Keratinocyte (primary cell): Measurements from ENCODE around the gene ANKRD53.

Experiments used
- CTCF ChIP-seq, 3 experiments: IDR thresholded peaks in 1 of 3; conservative IDR thresholded peaks in 1 of 3; optimal IDR thresholded peaks in 1 of 3; 2 replicates in 2 of 3; 3 replicates in 1 of 3; pipeline versions ENCODE3 to v1.5.1; 2011; ENCODE audit warnings: low read length in 3 of 3, mild to moderate bottlenecking in 3 of 3, moderate library complexity in 2 of 3, control low read depth in 1 of 3, inconsistent platforms in 1 of 3; ENCODE audit not compliant: insufficient read depth in 2 of 3; ENCODE audit errors: extremely low read depth in 1 of 3
- EZH2 ChIP-seq: IDR thresholded peaks from one replicate; pipeline ENCODE4 v1.6.1; 2012; ENCODE audit warnings: inconsistent platforms, mild to moderate bottlenecking, low read length, moderate library complexity

GRCh38 chr2:70988726-70989648, 10.6 kb downstream of the ANKRD53 start:
- TF ChIP-seq EZH2 (no peak), CTCF (optimal IDR thresholded peaks at IDR 0.05 in 1 of 3, IDR thresholded peaks at IDR 0.05 in 1 of 3, conservative IDR thresholded peaks at IDR 0.05 in 1 of 3; ENCODE audit: extremely low read depth in 1 of 3, insufficient read depth in 2 of 3, low read length in 3 of 3) (no peak)
